ENCODE measurements around the gene PFKFB3.

The PFKFB3 gene

DNA sequence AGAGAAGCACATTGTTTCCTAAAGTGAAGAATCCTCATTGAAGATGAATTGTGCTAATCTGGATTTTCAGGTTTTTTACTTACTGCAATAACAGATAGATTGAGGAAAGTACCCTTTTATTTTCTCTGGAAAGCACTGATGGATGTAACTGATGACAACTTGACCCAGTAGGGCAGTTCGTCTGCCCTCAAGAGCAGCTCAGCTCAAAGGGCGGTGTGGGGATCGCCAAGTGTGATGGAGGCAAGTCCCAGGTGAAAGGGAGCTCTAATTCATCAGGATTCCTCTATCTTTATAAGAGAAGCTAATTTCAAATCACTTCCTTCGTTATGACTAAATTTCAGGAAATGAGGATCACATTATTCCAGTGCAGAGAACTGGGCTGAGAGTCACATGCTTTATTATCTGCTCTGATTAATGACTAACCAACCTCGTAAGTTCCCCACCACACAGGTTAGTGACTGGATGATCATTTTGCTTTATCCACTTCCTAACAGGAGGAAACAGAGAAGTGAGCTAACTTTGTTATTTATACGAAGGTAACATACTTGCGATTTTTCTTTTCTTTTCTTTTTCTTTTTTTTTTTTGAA lies 98.8 kb downstream of the PFKFB3 start:
- ATAC-seq: no peak
- TF ChIP-seq PPARA (CRISPR knock-in tag; IDR thresholded peaks at IDR 0.05; ENCODE audit: borderline replicate concordance) (no peak), SNAI2 (CRISPR knock-in tag; IDR thresholded peaks at IDR 0.05) (no peak), ZNF70 (CRISPR knock-in tag; IDR thresholded peaks at IDR 0.05) (no peak), RARB (CRISPR knock-in tag; IDR thresholded peaks at IDR 0.05) (no peak), ISL1 (CRISPR knock-in tag; IDR thresholded peaks at IDR 0.05) (no peak), ESRRG (CRISPR knock-in tag; IDR thresholded peaks at IDR 0.05) (no peak), TCF4 (CRISPR knock-in tag; IDR thresholded peaks at IDR 0.05; ENCODE audit: borderline replicate concordance) (no peak), ZNF8 (CRISPR knock-in tag; IDR thresholded peaks at IDR 0.05) (no peak), ZFP3 (CRISPR knock-in tag; IDR thresholded peaks at IDR 0.05) (no peak), ZFP30 (CRISPR knock-in tag; IDR thresholded peaks at IDR 0.05) (no peak)
- TF ChIP-seq, protein P1, sequence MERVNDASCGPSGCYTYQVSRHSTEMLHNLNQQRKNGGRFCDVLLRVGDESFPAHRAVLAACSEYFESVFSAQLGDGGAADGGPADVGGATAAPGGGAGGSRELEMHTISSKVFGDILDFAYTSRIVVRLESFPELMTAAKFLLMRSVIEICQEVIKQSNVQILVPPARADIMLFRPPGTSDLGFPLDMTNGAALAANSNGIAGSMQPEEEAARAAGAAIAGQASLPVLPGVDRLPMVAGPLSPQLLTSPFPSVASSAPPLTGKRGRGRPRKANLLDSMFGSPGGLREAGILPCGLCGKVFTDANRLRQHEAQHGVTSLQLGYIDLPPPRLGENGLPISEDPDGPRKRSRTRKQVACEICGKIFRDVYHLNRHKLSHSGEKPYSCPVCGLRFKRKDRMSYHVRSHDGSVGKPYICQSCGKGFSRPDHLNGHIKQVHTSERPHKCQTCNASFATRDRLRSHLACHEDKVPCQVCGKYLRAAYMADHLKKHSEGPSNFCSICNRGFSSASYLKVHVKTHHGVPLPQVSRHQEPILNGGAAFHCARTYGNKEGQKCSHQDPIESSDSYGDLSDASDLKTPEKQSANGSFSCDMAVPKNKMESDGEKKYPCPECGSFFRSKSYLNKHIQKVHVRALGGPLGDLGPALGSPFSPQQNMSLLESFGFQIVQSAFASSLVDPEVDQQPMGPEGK (CRISPR knock-in tag; IDR thresholded peaks at IDR 0.05; ENCODE audit: borderline replicate concordance): no peak
- TF ChIP-seq, protein P2, sequence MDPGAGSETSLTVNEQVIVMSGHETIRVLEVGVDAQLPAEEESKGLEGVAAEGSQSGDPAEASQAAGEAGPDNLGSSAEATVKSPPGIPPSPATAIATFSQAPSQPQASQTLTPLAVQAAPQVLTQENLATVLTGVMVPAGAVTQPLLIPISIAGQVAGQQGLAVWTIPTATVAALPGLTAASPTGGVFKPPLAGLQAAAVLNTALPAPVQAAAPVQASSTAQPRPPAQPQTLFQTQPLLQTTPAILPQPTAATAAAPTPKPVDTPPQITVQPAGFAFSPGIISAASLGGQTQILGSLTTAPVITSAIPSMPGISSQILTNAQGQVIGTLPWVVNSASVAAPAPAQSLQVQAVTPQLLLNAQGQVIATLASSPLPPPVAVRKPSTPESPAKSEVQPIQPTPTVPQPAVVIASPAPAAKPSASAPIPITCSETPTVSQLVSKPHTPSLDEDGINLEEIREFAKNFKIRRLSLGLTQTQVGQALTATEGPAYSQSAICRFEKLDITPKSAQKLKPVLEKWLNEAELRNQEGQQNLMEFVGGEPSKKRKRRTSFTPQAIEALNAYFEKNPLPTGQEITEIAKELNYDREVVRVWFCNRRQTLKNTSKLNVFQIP (CRISPR knock-in tag; IDR thresholded peaks at IDR 0.05; ENCODE audit: borderline replicate concordance, low read depth): no peak
- TF ChIP-seq, protein P3, sequence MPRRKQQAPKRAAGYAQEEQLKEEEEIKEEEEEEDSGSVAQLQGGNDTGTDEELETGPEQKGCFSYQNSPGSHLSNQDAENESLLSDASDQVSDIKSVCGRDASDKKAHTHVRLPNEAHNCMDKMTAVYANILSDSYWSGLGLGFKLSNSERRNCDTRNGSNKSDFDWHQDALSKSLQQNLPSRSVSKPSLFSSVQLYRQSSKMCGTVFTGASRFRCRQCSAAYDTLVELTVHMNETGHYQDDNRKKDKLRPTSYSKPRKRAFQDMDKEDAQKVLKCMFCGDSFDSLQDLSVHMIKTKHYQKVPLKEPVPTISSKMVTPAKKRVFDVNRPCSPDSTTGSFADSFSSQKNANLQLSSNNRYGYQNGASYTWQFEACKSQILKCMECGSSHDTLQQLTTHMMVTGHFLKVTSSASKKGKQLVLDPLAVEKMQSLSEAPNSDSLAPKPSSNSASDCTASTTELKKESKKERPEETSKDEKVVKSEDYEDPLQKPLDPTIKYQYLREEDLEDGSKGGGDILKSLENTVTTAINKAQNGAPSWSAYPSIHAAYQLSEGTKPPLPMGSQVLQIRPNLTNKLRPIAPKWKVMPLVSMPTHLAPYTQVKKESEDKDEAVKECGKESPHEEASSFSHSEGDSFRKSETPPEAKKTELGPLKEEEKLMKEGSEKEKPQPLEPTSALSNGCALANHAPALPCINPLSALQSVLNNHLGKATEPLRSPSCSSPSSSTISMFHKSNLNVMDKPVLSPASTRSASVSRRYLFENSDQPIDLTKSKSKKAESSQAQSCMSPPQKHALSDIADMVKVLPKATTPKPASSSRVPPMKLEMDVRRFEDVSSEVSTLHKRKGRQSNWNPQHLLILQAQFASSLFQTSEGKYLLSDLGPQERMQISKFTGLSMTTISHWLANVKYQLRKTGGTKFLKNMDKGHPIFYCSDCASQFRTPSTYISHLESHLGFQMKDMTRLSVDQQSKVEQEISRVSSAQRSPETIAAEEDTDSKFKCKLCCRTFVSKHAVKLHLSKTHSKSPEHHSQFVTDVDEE (CRISPR knock-in tag; IDR thresholded peaks at IDR 0.05): no peak
- TF ChIP-seq, protein P4, sequence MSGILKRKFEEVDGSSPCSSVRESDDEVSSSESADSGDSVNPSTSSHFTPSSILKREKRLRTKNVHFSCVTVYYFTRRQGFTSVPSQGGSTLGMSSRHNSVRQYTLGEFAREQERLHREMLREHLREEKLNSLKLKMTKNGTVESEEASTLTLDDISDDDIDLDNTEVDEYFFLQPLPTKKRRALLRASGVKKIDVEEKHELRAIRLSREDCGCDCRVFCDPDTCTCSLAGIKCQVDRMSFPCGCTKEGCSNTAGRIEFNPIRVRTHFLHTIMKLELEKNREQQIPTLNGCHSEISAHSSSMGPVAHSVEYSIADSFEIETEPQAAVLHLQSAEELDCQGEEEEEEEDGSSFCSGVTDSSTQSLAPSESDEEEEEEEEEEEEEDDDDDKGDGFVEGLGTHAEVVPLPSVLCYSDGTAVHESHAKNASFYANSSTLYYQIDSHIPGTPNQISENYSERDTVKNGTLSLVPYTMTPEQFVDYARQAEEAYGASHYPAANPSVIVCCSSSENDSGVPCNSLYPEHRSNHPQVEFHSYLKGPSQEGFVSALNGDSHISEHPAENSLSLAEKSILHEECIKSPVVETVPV (CRISPR knock-in tag; IDR thresholded peaks at IDR 0.05): no peak
- TF ChIP-seq, protein P5, sequence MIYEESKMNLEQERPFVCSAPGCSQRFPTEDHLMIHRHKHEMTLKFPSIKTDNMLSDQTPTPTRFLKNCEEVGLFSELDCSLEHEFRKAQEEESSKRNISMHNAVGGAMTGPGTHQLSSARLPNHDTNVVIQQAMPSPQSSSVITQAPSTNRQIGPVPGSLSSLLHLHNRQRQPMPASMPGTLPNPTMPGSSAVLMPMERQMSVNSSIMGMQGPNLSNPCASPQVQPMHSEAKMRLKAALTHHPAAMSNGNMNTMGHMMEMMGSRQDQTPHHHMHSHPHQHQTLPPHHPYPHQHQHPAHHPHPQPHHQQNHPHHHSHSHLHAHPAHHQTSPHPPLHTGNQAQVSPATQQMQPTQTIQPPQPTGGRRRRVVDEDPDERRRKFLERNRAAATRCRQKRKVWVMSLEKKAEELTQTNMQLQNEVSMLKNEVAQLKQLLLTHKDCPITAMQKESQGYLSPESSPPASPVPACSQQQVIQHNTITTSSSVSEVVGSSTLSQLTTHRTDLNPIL (CRISPR knock-in tag; IDR thresholded peaks at IDR 0.05; ENCODE audit: low read depth): no peak

All from SK-N-SH treated with all-trans-retinoic acid at 6 μM for 48 hours (cell line).